ENCODE results near the gene ULBP1.

GRCh38 chr6:149938571-149939355 lies 25.0 kb upstream of the ULBP1 start:
- TF ChIP-seq CTCF (IDR thresholded peaks at IDR 0.05) (no peak), POLR2A (IDR thresholded peaks at IDR 0.05) (no peak)
